ENCODE results near the gene CMTM4.
"Not testable (repeated sequence)": the region's sequence is repeated elsewhere in the genome, so short reads cannot be mapped to it uniquely, and the experiment has no call there.

The CMTM4 gene

GRCh38 chr16:66636199-66636598, 60.3 kb downstream of the CMTM4 start:
- CTCF ChIA-PET, result interaction anchor here (0.8 kb wide), 1 partner anchor 14 kb away, joined by 10 read pairs; no protein-coding TSS in a partner anchor
- H3K27ac ChIP-seq, result no peak overlapping the region
- POLR2A ChIA-PET (ENCODE audit: low non-redundant PET), result no interaction called here
- no peak for DNase-seq (ENCODE audit: low spot score)
- TF ChIP-seq CTCF (conservative IDR thresholded peaks at IDR 0.05; ENCODE audit: low read depth), result no peak

- ChIA-PET POLR2A (ENCODE audit: low non-redundant PET) (no interaction called here), CTCF (no interaction called here)
- no peak for TF ChIP-seq CTCF (conservative IDR thresholded peaks at IDR 0.05; ENCODE audit: low read depth)
- H3K27ac ChIP-seq, result no peak overlapping the region
- no peak for DNase-seq (ENCODE audit: low spot score)
These were observed 61.1 kb downstream of the CMTM4 start for GRCh38 chr16:66635406-66635805.

- ChIA-PET CTCF (no interaction called here), POLR2A (ENCODE audit: low non-redundant PET) (no interaction called here)
- no peak for TF ChIP-seq CTCF (conservative IDR thresholded peaks at IDR 0.05; ENCODE audit: low read depth)
- DNase-seq (ENCODE audit: low spot score), result no peak
- H3K27ac ChIP-seq, result no peak overlapping the region
These were observed 61.9 kb downstream of the CMTM4 start for GRCh38 chr16:66634527-66635196.

GRCh38 chr16:66631558-66631957, 65.0 kb downstream of the CMTM4 start:
- DNase-seq (ENCODE audit: low spot score); H3K27ac ChIP-seq; CTCF ChIA-PET; POLR2A ChIA-PET (ENCODE audit: low non-redundant PET): not testable (repeated sequence)

- H3K27ac ChIP-seq; POLR2A ChIA-PET (ENCODE audit: low non-redundant PET); DNase-seq (ENCODE audit: low spot score): not testable (repeated sequence)
- CTCF ChIA-PET, result interaction anchor here (0.5 to 1.4 kb wide), 2 partner anchors 20 to 237 kb away, joined by 3 to 7 read pairs; no protein-coding TSS in a partner anchor
These were observed 65.8 kb downstream of the CMTM4 start for GRCh38 chr16:66630561-66631260.

- no peak for TF ChIP-seq CTCF (conservative IDR thresholded peaks at IDR 0.05; ENCODE audit: low read depth)
- CTCF ChIA-PET, result interaction anchor here (0.5 to 1.4 kb wide), 3 partner anchors 21 to 238 kb away, joined by 3 to 7 read pairs (median 3); no protein-coding TSS in a partner anchor
- DNase-seq (ENCODE audit: low spot score), result no peak
These were observed 66.7 kb downstream of the CMTM4 start for GRCh38 chr16:66629856-66630255.

GRCh38 chr16:66627611-66628378, 68.7 kb downstream of the CMTM4 start:
- H3K27ac ChIP-seq; DNase-seq (ENCODE audit: low spot score); CTCF ChIA-PET: not testable (repeated sequence)
- POLR2A ChIA-PET (ENCODE audit: low non-redundant PET), result interaction anchor here (0.7 kb wide), 1 partner anchor 236 kb away, joined by 3 read pairs; no protein-coding TSS in a partner anchor

More at GRCh38 chr16:66629856-66630255, 66.7 kb downstream of the CMTM4 start:
- POLR2A ChIA-PET (ENCODE audit: low non-redundant PET), result no interaction called here
- H3K27ac ChIP-seq, result no peak overlapping the region

Data from RWPE1 (cell line).